Measurements from ENCODE around the gene SH3RF3. TPM values are rescaled to one million over a fixed set of nuclear protein-coding genes. Genes with fewer than 3 reads are reported as not detected.
A peak's percentile ranks its signal among the peaks of the same experiment; 100 is the strongest.

SH3RF3 gene
- polyA plus RNA-seq, 3 donors from 2014 or later = not detected

GRCh38 chr2:109282865-109283264, 153.9 kb downstream of the SH3RF3 start:
- Mint-ChIP-seq H3K27ac (no peak overlapping the region), H3K27me3 (ENCODE audit: low read depth in 3 of 3) (peaks cover 0 to 3% (median 3%) of the 10 kb centered on the region in 3 donors), H3K4me1 (no peaks in the 10 kb centered on the region)

DNA sequence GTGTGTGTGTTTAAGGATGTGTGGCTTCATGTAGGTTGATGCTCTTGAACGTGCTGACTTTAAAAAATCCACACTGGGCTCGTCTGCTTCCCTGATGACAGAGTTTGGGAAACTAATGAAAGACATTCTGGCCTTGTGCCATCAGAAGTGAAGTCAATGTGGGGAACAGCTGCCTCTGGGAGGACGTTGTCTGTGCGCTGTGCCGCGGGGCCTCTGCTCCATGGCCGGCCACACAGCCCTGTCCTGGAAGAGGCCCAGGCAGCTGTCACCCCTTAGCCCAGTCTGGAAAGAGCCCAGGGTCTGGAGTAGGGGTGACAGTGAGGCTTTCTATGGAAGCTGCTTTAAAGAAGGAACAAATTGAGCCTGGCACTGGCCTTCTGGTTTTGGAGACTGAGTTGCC, 155.8 kb downstream of the SH3RF3 start:
- no peak overlapping the region for H3K4me3 Mint-ChIP-seq
- DNase-seq = no peak

More at GRCh38 chr2:109282865-109283264, 153.9 kb downstream of the SH3RF3 start:
- H3K4me3 Mint-ChIP-seq = no peak overlapping the region
- no peak for DNase-seq
- H3K36me3 Mint-ChIP-seq = no peaks in the 10 kb centered on the region
- no peaks in the 10 kb centered on the region for H3K9me3 Mint-ChIP-seq

GRCh38 chr2:109285244-109285651, 156.2 kb downstream of the SH3RF3 start:
- Mint-ChIP-seq H3K27me3 (ENCODE audit: low read depth in 3 of 3) (peaks cover 0 to 3% (median 3%) of the 10 kb centered on the region in 3 donors), H3K27ac (no peak overlapping the region), H3K4me1 (no peaks in the 10 kb centered on the region)

More for the DNA sequence above, 155.8 kb downstream of the SH3RF3 start:
- H3K9me3 Mint-ChIP-seq = no peaks in the 10 kb centered on the region
- H3K27me3 Mint-ChIP-seq (ENCODE audit: low read depth in 3 of 3) = peaks cover 0 to 3% (median 3%) of the 10 kb centered on the region in 3 donors
- H3K36me3 Mint-ChIP-seq = no peaks in the 10 kb centered on the region
- no peak overlapping the region for H3K27ac Mint-ChIP-seq
- no peaks in the 10 kb centered on the region for H3K4me1 Mint-ChIP-seq

DNA sequence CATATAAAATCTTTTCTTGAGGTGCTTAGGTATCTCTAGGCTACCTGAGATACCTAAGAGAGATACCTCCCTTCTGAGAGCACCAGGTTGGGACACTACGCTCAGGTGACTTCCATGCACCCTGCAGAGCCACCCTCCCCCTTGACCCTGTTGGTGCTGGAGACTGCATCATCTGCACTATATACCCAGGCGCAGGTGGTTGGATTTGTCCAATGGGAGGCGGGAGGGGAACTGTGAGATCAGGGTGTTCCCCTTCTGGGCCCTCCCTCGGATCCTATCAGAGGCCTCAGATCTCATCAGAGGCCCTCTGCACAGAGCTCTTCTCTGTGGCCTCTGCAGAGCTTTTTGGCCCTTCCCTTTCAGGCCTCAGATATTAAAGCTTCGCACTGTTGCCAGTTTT, 158.4 kb downstream of the SH3RF3 start:
- no peaks in the 10 kb centered on the region for H3K9me3 Mint-ChIP-seq
- H3K36me3 Mint-ChIP-seq = no peaks in the 10 kb centered on the region
- no peak overlapping the region for H3K4me3 Mint-ChIP-seq
- peaks cover 0 to 3% (median 3%) of the 10 kb centered on the region in 3 donors for H3K27me3 Mint-ChIP-seq (ENCODE audit: low read depth in 3 of 3)
- no peaks in the 10 kb centered on the region for H3K4me1 Mint-ChIP-seq
- DNase-seq = no peak
- H3K27ac Mint-ChIP-seq = no peak overlapping the region

More at GRCh38 chr2:109285244-109285651, 156.2 kb downstream of the SH3RF3 start:
- no peaks in the 10 kb centered on the region for H3K36me3 Mint-ChIP-seq
- DNase-seq = no peak
- H3K4me3 Mint-ChIP-seq = no peak overlapping the region
- H3K9me3 Mint-ChIP-seq = no peaks in the 10 kb centered on the region

GRCh38 chr2:109287838-109288237, 158.8 kb downstream of the SH3RF3 start:
- Mint-ChIP-seq H3K4me3 (no peak overlapping the region), H3K27me3 (ENCODE audit: low read depth in 3 of 3) (peaks cover 0 to 3% (median 0%) of the 10 kb centered on the region in 3 donors), H3K36me3 (no peaks in the 10 kb centered on the region), H3K4me1 (no peaks in the 10 kb centered on the region), H3K27ac (peak overlapping the region in 1 of 6 donors; percentile 21), H3K9me3 (no peaks in the 10 kb centered on the region)
- no peak for DNase-seq

GRCh38 chr2:109288544-109289368, 159.8 kb downstream of the SH3RF3 start:
- H3K27ac Mint-ChIP-seq = no peak overlapping the region
- H3K9me3 Mint-ChIP-seq = no peaks in the 10 kb centered on the region
- no peak overlapping the region for H3K4me3 Mint-ChIP-seq
- no peaks in the 10 kb centered on the region for H3K4me1 Mint-ChIP-seq
- H3K27me3 Mint-ChIP-seq (ENCODE audit: low read depth in 3 of 3) = peaks cover 0 to under 1% (median 0%) of the 10 kb centered on the region in 3 donors
- DNase-seq = no peak
- H3K36me3 Mint-ChIP-seq = no peaks in the 10 kb centered on the region

DNA sequence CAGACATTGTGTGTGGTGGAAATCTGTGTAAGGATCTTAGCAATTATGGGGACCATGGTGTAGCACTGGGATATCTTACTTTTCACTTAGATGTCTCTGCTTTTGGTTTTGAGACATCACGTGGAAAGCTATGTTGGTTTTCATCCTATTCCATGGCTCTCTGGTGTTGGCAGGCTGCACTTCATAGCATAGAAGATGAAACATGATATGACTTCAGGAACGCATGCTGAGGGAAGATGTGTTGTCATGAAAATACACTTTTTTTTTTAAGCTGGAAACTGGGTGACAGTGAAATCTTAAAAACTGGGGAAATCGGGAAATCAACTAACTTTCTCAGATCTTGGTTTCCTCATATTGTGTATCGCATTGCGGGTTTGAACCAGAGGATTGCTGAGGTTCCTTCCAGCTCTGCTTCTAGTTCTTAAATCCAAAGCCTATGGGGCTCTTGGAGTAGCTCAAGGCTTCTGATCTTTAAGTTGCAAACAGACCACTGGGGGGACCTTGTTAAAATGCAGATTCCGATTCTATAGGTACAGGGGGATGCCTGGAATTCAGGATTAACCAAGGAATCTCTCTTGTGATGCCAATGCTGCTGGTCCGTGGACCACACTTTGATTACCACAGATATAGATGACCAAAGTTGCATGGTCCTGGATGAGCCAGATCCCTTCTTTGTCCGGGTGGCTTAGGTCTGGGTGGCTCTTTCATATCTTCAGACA, 160.7 kb downstream of the SH3RF3 start:
- H3K36me3 Mint-ChIP-seq = no peaks in the 10 kb centered on the region
- H3K4me1 Mint-ChIP-seq = no peaks in the 10 kb centered on the region
- no peaks in the 10 kb centered on the region for H3K9me3 Mint-ChIP-seq
- peaks cover 0 to 5% (median 0%) of the 10 kb centered on the region in 3 donors for H3K27me3 Mint-ChIP-seq (ENCODE audit: low read depth in 3 of 3)
- H3K27ac Mint-ChIP-seq = no peak overlapping the region
- DNase-seq = no peak
- no peak overlapping the region for H3K4me3 Mint-ChIP-seq

DNA sequence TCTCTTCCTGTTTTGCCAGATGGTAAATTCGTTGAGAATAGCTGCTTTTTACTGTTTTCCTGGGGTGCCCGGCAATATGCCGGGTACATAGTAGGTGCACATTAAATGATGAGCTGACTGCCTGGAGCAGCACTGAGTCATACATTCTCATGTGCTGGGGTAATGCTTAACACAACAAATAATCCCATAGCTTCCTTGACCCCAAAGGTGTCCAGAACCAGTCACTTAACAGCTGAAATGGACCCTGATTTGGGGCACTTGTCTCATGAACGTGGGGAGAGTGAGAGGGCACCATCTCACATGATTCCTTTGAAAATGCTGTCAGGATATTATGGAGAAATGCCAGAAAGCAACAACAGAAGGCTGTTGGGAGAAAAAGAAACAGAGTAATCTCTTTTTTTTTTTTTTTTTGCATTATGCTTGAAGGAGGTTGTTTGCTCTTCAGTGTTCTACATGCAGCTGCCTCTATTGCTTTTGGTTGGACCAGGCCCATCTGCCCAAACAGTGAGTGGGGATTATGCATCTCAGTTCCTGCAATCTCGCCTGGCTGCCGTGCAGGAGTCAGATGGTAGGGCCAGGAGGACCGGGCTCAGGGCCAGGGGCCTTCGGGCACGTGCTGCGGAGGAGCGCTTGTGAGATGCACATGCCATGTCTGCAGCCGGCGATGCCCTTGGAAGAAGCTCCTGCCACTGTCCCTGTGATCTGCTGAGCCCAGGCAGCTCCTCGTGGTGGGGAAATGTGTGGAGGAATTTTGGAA, 162.1 kb downstream of the SH3RF3 start:
- Mint-ChIP-seq H3K27ac (no peak overlapping the region), H3K36me3 (no peaks in the 10 kb centered on the region), H3K27me3 (ENCODE audit: low read depth in 3 of 3) (peaks cover 0 to 5% (median 0%) of the 10 kb centered on the region in 3 donors), H3K4me1 (no peaks in the 10 kb centered on the region), H3K4me3 (no peak overlapping the region), H3K9me3 (no peaks in the 10 kb centered on the region)
- no peak for DNase-seq

- DNase-seq = no peak
- H3K27ac Mint-ChIP-seq = no peak overlapping the region
- H3K27me3 Mint-ChIP-seq (ENCODE audit: low read depth in 3 of 3) = peaks cover 0 to 5% (median 0%) of the 10 kb centered on the region in 3 donors
- no peak overlapping the region for H3K4me3 Mint-ChIP-seq
- H3K9me3 Mint-ChIP-seq = no peaks in the 10 kb centered on the region
- H3K36me3 Mint-ChIP-seq = no peaks in the 10 kb centered on the region
- no peaks in the 10 kb centered on the region for H3K4me1 Mint-ChIP-seq
Measured at GRCh38 chr2:109292386-109292785, 163.4 kb downstream of the SH3RF3 start.

DNA sequence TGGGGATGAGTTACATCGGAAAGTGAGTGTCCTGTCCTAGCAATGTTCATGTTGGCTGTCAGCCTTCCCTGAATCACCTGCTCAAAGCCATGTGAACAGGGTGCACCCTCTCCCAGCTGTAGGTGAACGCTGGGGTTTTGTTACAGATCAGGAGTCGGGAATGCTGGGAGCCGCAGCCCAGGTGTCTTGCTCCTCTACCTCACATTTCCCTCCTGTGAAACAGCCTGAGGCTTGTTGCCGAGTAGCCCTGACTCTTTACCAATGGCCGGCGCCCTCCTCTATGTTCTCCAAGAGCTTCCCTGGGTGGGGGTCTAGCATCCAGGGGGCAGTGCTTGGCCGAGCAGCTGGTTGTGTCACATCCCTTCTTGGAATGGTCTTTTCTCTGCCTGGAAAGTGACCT, 164.7 kb downstream of the SH3RF3 start:
- DNase-seq = no peak
- peaks cover 0 to 5% (median 0%) of the 10 kb centered on the region in 3 donors for H3K27me3 Mint-ChIP-seq (ENCODE audit: low read depth in 3 of 3)
- no peaks in the 10 kb centered on the region for H3K9me3 Mint-ChIP-seq
- H3K36me3 Mint-ChIP-seq = no peaks in the 10 kb centered on the region
- no peak overlapping the region for H3K4me3 Mint-ChIP-seq
- H3K4me1 Mint-ChIP-seq = no peaks in the 10 kb centered on the region
- H3K27ac Mint-ChIP-seq = no peak overlapping the region

GRCh38 chr2:109294523-109294922, 165.5 kb downstream of the SH3RF3 start:
- Mint-ChIP-seq H3K27me3 (ENCODE audit: low read depth in 3 of 3) (peaks cover 0 to 7% (median 0%) of the 10 kb centered on the region in 3 donors), H3K27ac (no peak overlapping the region), H3K4me3 (no peak overlapping the region), H3K9me3 (no peaks in the 10 kb centered on the region), H3K4me1 (no peaks in the 10 kb centered on the region), H3K36me3 (no peaks in the 10 kb centered on the region)
- DNase-seq = no peak

DNA sequence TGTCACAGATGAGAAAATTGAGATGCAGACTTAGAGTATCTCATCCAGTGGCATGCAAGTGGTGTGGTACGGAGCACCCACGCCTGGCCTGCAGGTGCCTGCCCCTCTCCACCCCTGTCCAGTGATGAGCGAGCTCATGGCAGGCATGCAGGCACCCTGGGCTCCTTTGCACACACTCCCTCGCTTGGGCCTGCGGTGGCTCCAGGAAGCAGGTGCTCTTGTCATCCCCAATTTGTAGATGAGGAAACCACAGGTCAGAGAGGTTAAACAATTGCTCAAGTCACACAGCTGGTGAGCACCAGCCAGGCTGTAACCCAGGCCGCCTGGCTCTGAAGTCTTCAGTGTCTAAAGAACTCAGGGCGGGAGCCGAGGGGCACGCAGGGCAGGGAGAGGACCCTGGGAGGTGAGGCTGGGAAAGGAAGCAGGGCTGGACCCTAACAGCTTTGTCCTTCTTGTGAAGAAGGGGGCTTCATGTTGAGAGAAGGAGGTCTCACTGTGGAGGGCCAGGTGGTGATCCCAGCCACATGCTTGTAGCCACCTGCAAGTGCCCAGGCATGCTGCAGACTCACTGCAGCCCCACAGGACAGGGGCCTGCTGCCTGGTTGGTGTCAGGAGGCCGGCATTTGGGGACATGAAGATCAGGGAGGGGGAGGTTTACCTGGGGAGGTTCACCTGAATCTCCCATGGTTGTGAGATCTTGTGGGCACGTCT, 166.2 kb downstream of the SH3RF3 start:
- Mint-ChIP-seq H3K36me3 (no peaks in the 10 kb centered on the region), H3K27ac (no peak overlapping the region), H3K4me1 (no peaks in the 10 kb centered on the region), H3K27me3 (ENCODE audit: low read depth in 3 of 3) (peaks cover 0 to 7% (median 2%) of the 10 kb centered on the region in 3 donors), H3K9me3 (no peaks in the 10 kb centered on the region), H3K4me3 (no peak overlapping the region)
- DNase-seq = no peak

DNA sequence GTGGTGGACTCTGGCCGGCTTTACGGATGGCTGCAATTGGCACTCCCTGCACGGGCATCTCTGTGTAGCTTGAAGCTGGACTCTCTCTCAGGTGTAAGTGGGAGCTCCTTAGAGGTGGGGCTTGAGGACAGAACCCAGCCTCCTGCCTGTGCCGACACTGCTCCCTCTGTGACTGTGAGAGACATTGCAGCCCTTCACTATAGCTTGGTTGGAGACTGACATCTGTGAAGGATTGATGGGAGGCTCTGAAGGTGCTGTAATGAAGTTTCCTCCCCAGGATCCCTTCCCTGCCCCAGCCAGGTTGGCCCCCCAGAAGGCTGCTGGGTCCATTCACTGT, 166.7 kb downstream of the SH3RF3 start:
- Mint-ChIP-seq H3K9me3 (no peaks in the 10 kb centered on the region), H3K27me3 (ENCODE audit: low read depth in 3 of 3) (peaks cover 0 to 7% (median 2%) of the 10 kb centered on the region in 3 donors), H3K36me3 (no peaks in the 10 kb centered on the region), H3K4me1 (no peaks in the 10 kb centered on the region), H3K27ac (peak overlapping the region in 1 of 6 donors; percentile 58), H3K4me3 (no peak overlapping the region)
- no peak for DNase-seq
